Breast epithelium (tissue), 3 donors: ENCODE results near the gene SH3BP5.

Source experiments
- POLR2A ChIP-seq: fragments of 450-650 bp; IDR thresholded peaks from one replicate; pipeline ENCODE4 v1.6.1; 2016; ENCODE audit warnings: antibody characterized with exemption, mild to moderate bottlenecking, moderate library complexity
- TF ChIP-seq, protein P1 (sequence below), 3 donors: fragments of 450-650 bp; IDR thresholded peaks; one replicate each; pipeline ENCODE4 v1.5.1; 2016 to 2017; ENCODE audit warnings: antibody characterized with exemption in 3 of 3, mild to moderate bottlenecking in 3 of 3, moderate library complexity in 3 of 3

DNA sequence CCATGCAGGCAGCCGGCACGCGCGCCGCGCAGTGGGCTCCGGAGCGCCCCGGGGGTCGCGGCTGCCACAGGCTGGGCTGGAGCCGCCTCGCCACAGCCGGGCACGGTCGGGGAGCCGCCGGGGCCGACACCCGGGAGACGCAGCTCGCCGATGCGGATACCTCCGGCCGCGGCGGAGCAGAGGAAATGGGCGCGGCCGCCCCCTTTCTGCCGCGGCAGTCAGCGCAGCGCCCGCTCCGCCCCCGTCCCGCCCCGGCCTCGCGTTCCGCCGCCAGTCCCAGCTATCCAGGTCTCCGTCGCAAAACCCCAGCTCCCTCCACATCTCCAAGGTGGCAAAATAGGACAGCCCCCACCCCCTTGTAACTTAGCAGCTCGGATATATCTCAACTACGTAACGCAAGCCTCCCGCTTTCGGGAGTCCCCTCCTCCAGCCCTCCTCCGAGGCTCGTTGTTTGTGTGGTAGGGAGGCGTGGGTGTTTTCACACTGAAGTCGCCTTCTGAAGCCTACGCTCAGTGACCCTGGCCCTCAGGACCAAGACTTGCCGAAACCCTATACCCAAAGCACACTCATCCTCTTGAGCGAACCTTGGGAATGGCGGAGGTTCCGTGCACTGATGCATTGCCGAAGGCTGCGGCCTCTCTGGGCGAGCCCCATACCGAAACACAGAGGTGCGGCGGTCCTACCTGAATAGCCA, at the start of gene SH3BP5:
- TF ChIP-seq, protein P1, sequence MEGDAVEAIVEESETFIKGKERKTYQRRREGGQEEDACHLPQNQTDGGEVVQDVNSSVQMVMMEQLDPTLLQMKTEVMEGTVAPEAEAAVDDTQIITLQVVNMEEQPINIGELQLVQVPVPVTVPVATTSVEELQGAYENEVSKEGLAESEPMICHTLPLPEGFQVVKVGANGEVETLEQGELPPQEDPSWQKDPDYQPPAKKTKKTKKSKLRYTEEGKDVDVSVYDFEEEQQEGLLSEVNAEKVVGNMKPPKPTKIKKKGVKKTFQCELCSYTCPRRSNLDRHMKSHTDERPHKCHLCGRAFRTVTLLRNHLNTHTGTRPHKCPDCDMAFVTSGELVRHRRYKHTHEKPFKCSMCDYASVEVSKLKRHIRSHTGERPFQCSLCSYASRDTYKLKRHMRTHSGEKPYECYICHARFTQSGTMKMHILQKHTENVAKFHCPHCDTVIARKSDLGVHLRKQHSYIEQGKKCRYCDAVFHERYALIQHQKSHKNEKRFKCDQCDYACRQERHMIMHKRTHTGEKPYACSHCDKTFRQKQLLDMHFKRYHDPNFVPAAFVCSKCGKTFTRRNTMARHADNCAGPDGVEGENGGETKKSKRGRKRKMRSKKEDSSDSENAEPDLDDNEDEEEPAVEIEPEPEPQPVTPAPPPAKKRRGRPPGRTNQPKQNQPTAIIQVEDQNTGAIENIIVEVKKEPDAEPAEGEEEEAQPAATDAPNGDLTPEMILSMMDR (IDR thresholded peaks at IDR 0.05) = peak in 2 of 3 donors; percentile 53 to 78
- TF ChIP-seq POLR2A = no peak
